Astrocyte (in vitro differentiated cells and primary cell): ENCODE data around the gene BET1. TPM values are rescaled to one million over a fixed set of nuclear protein-coding genes. Genes with fewer than 3 reads are reported as not detected.

Experiments used
- DNase-seq: peaks from one replicate; pipeline ENCODE4 v3.0.0-alpha.2; 2010; ENCODE audit warnings: low read depth
- FAIRE-seq: peaks from 2 replicates; lab custom pipeline; 2011; peaks lifted over from hg19 to GRCh38; lab: Jason Lieb, UNC
- H2AFZ ChIP-seq: 2 replicates; pipeline ENCODE4 v1.6.0; 2012; ENCODE audit warnings: low read depth, low read length, inconsistent platforms
- H3K27ac ChIP-seq: 2 replicates; pipeline ENCODE4 v1.5.1; 2011; ENCODE audit warnings: low read depth, low read length, inconsistent platforms
- H3K27me3 ChIP-seq: 2 replicates; pipeline ENCODE4 v1.6.0; 2011; ENCODE audit warnings: low read length, inconsistent platforms; ENCODE audit not compliant: insufficient read depth
- H3K36me3 ChIP-seq: 2 replicates; pipeline ENCODE4 v1.5.1; 2011; ENCODE audit warnings: low read length, inconsistent platforms; ENCODE audit not compliant: insufficient read depth
- H3K4me1 ChIP-seq: 2 replicates; pipeline ENCODE4 v1.5.1; 2011; ENCODE audit warnings: low read length, inconsistent platforms; ENCODE audit not compliant: insufficient read depth
- H3K4me2 ChIP-seq: 2 replicates; pipeline ENCODE4 v1.6.0; 2012; ENCODE audit warnings: low read length, inconsistent platforms
- H3K4me3 ChIP-seq: 2 replicates; pipeline ENCODE4 v1.5.1; 2011; ENCODE audit warnings: low read depth, mild to moderate bottlenecking, low read length, inconsistent platforms; ENCODE audit not compliant: insufficient read depth
- H3K79me2 ChIP-seq: 2 replicates; pipeline ENCODE4 v1.6.0; 2012; ENCODE audit warnings: mild to moderate bottlenecking, low read length, inconsistent platforms; ENCODE audit not compliant: insufficient read depth
- H3K9ac ChIP-seq: 2 replicates; pipeline ENCODE4 v1.6.0; 2012; ENCODE audit warnings: mild to moderate bottlenecking, low read length, inconsistent platforms
- H3K9me3 ChIP-seq: 2 replicates; pipeline ENCODE4 v1.5.1; 2012; ENCODE audit warnings: low read depth, mild to moderate bottlenecking, low read length, inconsistent platforms; ENCODE audit not compliant: insufficient read depth
- H4K20me1 ChIP-seq: 2 replicates; pipeline ENCODE4 v1.6.0; 2012; ENCODE audit warnings: low read length, inconsistent platforms; ENCODE audit not compliant: insufficient read depth
- H3K27ac Mint-ChIP-seq: one replicate; pipeline ENCODE4 v1.8.0; 2021; ENCODE audit warnings: mild to moderate bottlenecking, mixed read lengths; ENCODE audit not compliant: unreplicated experiment
- H3K27me3 Mint-ChIP-seq: one replicate; pipeline ENCODE4 v1.8.0; 2021; ENCODE audit warnings: low read depth, mixed read lengths; ENCODE audit not compliant: unreplicated experiment
- H3K36me3 Mint-ChIP-seq: one replicate; pipeline ENCODE4 v1.8.0; 2021; ENCODE audit warnings: low read depth, mixed read lengths; ENCODE audit not compliant: unreplicated experiment
- H3K4me1 Mint-ChIP-seq: one replicate; pipeline ENCODE4 v1.8.0; 2021; ENCODE audit warnings: low read depth, mixed read lengths; ENCODE audit not compliant: unreplicated experiment
- H3K4me3 Mint-ChIP-seq: one replicate; pipeline ENCODE4 v1.8.0; 2021; ENCODE audit warnings: mild to moderate bottlenecking, moderate library complexity, mixed read lengths; ENCODE audit not compliant: unreplicated experiment
- H3K9me3 Mint-ChIP-seq: one replicate; pipeline ENCODE4 v1.8.0; 2021; ENCODE audit warnings: mild to moderate bottlenecking, mixed read lengths; ENCODE audit not compliant: unreplicated experiment
- EZH2 ChIP-seq: IDR thresholded peaks from 2 replicates; pipeline ENCODE4 v1.6.1; 2012; ENCODE audit warnings: mild to moderate bottlenecking, low read length, inconsistent platforms; ENCODE audit not compliant: insufficient read depth
- total RNA-seq: library from RNA; stranded (reverse); gene quantifications from 2 replicates; pipeline ENCODE4 v1.2.1, GENCODE V29; 2021
- TF ChIP-seq, protein P1 (sequence below): IDR thresholded peaks from 2 replicates; pipeline ENCODE4 v1.5.1; 2011; ENCODE audit warnings: low read depth, mild to moderate bottlenecking, inconsistent platforms, low read length, moderate library complexity; ENCODE audit not compliant: insufficient read depth

BET1 gene
- total RNA-seq, 1 donor from 2014 or later, result 37.4 TPM

DNA sequence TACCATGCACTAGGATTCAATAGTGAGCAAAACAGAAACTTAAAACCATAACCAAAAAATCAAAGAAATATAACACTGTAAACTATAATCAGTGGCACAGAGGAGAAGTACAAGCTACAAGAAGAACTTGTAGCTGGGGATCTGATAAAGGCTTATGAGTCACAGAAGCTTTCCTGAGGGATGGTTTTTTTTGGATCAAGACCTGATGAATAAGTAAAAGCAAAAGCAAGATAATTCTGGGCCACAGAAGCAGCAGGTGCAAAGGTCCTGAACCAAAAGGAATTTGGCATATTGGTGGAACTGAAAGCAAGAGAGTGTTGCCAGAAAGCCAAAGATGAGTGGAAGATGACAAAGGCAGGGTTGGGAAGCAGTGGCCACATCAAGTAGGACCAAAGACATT is 37.4 kb upstream of the BET1 start:
- DNase-seq, result peak; percentile 94
- Histone ChIP-seq H3K27me3 (peaks cover 11% of the 10 kb centered on the region), H3K79me2 (no peaks in the 10 kb centered on the region), H3K9ac (no peak overlapping the region), H4K20me1 (no peaks in the 10 kb centered on the region), H3K9me3 (no peaks in the 10 kb centered on the region), H3K4me1 (peaks cover 15% of the 10 kb centered on the region), H3K36me3 (no peaks in the 10 kb centered on the region), H3K4me2 (peak overlapping the region; percentile 67), H3K4me3 (no peak overlapping the region), H3K27ac (no peak overlapping the region), H2AFZ (no peak overlapping the region)
- no peak for TF ChIP-seq EZH2
- TF ChIP-seq, protein P1, sequence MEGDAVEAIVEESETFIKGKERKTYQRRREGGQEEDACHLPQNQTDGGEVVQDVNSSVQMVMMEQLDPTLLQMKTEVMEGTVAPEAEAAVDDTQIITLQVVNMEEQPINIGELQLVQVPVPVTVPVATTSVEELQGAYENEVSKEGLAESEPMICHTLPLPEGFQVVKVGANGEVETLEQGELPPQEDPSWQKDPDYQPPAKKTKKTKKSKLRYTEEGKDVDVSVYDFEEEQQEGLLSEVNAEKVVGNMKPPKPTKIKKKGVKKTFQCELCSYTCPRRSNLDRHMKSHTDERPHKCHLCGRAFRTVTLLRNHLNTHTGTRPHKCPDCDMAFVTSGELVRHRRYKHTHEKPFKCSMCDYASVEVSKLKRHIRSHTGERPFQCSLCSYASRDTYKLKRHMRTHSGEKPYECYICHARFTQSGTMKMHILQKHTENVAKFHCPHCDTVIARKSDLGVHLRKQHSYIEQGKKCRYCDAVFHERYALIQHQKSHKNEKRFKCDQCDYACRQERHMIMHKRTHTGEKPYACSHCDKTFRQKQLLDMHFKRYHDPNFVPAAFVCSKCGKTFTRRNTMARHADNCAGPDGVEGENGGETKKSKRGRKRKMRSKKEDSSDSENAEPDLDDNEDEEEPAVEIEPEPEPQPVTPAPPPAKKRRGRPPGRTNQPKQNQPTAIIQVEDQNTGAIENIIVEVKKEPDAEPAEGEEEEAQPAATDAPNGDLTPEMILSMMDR, result no peak
- H3K27ac Mint-ChIP-seq, result no peak overlapping the region
- no peaks in the 10 kb centered on the region for H3K36me3 Mint-ChIP-seq
- FAIRE-seq, result peak; percentile 63
- H3K27me3 Mint-ChIP-seq, result no peaks in the 10 kb centered on the region
- peaks cover 7% of the 10 kb centered on the region for H3K4me1 Mint-ChIP-seq
- H3K9me3 Mint-ChIP-seq, result no peaks in the 10 kb centered on the region
- no peak overlapping the region for H3K4me3 Mint-ChIP-seq

DNA sequence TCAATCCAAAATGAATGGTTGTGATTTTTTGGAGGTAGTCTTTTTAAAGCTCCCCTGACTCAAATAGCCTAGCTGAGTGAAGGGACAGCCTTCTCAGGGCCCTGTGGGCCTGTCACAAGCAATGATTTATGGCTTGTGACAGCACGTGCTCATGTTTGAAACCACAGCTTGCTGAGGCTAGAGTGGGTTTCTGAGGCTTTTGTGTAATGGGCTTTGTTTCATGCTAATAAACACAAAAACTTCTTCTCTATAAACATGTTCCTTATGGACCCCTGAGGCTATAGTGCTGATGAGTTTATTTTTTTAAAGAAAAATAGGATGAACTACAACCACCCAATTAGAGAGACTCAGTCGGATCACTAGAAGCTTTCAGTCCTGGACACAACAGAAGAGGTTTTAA is 36.1 kb upstream of the BET1 start:
- Mint-ChIP-seq H3K36me3 (no peaks in the 10 kb centered on the region), H3K27me3 (no peaks in the 10 kb centered on the region), H3K4me3 (no peak overlapping the region), H3K4me1 (peaks cover 7% of the 10 kb centered on the region), H3K9me3 (no peaks in the 10 kb centered on the region), H3K27ac (no peak overlapping the region)
- DNase-seq (no peak), FAIRE-seq (no peak)
- no peak overlapping the region for H3K4me2 ChIP-seq
- H3K4me1 ChIP-seq, result peaks cover 15% of the 10 kb centered on the region
- peaks cover 11% of the 10 kb centered on the region for H3K27me3 ChIP-seq
- no peak overlapping the region for H2AFZ ChIP-seq
- no peaks in the 10 kb centered on the region for H3K79me2 ChIP-seq
- no peaks in the 10 kb centered on the region for H3K9me3 ChIP-seq
- H3K9ac ChIP-seq, result no peak overlapping the region
- no peak overlapping the region for H3K27ac ChIP-seq
- no peaks in the 10 kb centered on the region for H4K20me1 ChIP-seq
- H3K36me3 ChIP-seq, result no peaks in the 10 kb centered on the region
- no peak overlapping the region for H3K4me3 ChIP-seq
- TF ChIP-seq, protein P1, result no peak
- no peak for TF ChIP-seq EZH2

DNA sequence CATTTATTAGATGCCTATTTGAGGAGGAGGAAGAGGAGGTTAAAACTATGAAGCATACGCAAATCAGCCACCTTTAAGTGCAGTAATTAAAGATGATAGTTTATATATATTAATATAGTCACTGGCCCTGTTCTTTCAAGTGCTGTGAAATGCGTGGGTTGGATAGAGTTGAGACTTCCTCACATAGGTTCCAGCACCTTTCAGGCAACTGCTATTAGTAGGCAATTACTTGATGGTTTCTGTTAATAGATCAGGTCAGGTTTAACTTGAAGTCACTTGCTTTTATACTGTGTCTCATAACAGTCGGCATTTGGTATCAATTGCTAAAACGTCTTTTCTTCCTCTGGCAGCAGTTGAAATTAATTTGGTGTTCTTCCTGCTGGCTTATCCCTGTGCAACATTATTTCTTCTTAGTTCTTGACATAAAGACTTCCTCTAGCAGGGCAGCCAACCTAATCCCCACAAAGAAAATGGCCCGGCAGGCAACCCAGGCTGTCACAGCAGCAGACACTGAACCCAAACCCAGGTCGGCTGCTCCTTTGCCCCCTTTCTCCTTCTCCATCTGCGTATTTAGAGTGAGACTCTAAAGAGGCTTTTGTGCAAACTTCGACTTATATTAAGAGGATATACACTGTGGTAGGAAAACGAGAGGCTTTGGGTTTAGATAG is 35.3 kb upstream of the BET1 start:
- Histone ChIP-seq H3K27ac (no peak overlapping the region), H4K20me1 (no peaks in the 10 kb centered on the region)

More for the DNA sequence above, 35.3 kb upstream of the BET1 start:
- H2AFZ ChIP-seq, result no peak overlapping the region
- no peaks in the 10 kb centered on the region for H3K79me2 ChIP-seq
- no peak overlapping the region for H3K4me3 ChIP-seq
- no peak overlapping the region for H3K4me2 ChIP-seq
- DNase-seq (no peak), FAIRE-seq (no peak)
- TF ChIP-seq, protein P1, result no peak
- no peak for TF ChIP-seq EZH2
- no peaks in the 10 kb centered on the region for H3K27me3 Mint-ChIP-seq
- no peaks in the 10 kb centered on the region for H3K9me3 ChIP-seq
- peaks cover 15% of the 10 kb centered on the region for H3K4me1 ChIP-seq
- peaks cover 7% of the 10 kb centered on the region for H3K4me1 Mint-ChIP-seq
- no peak overlapping the region for H3K4me3 Mint-ChIP-seq
- no peaks in the 10 kb centered on the region for H3K9me3 Mint-ChIP-seq
- no peak overlapping the region for H3K9ac ChIP-seq
- H3K36me3 ChIP-seq, result no peaks in the 10 kb centered on the region
- H3K36me3 Mint-ChIP-seq, result no peaks in the 10 kb centered on the region
- no peak overlapping the region for H3K27ac Mint-ChIP-seq
- peaks cover 11% of the 10 kb centered on the region for H3K27me3 ChIP-seq
